Tibial nerve (tissue), 4 donors: ENCODE results near the gene CMIP. TPM values are rescaled to one million over a fixed set of nuclear protein-coding genes. Genes with fewer than 3 reads are reported as not detected.

ENCODE experiments used
- DNase-seq, 2 donors: peaks; one replicate each; pipeline ENCODE4 v3.0.0-alpha.2; 2019; ENCODE audit warnings: low spot score in 2 of 2
- H3K27ac ChIP-seq, 4 donors: fragments of 200-600 bp; sonication (generic) in 3 of 4; one replicate each; pipeline ENCODE4 v1.5.1; 2017 to 2019; ENCODE audit warnings: mild to moderate bottlenecking in 1 of 4
- H3K27me3 ChIP-seq, 2 donors: fragments of 200-600 bp; sonication (generic) in 1 of 2; one replicate each; pipeline versions ENCODE4 v1.5.1 to v1.6.0; 2017 to 2019
- H3K36me3 ChIP-seq, 3 donors: fragments of 200-600 bp; sonication (generic); one replicate each; pipeline ENCODE4 v1.5.1; 2018 to 2019
- H3K4me1 ChIP-seq, 4 donors: fragments of 200-600 bp; sonication (generic) in 3 of 4; one replicate each; pipeline ENCODE4 v1.5.1; 2017 to 2019
- H3K4me3 ChIP-seq, 4 donors: fragments of 200-600 bp; sonication (generic) in 3 of 4; one replicate each; pipeline ENCODE4 v1.5.1; 2017 to 2019; ENCODE audit warnings: mild to moderate bottlenecking in 1 of 4, moderate library complexity in 1 of 4
- H3K9me3 ChIP-seq, 4 donors: fragments of 200-600 bp; sonication (generic) in 3 of 4; one replicate each; pipeline ENCODE4 v1.5.1; 2017 to 2019
- EP300 ChIP-seq, 2 donors: sonication (generic); formaldehyde crosslinking; IDR thresholded peaks; one replicate each; pipeline ENCODE4 v1.6.1; 2017; ENCODE audit warnings: antibody characterized with exemption in 2 of 2, mild to moderate bottlenecking in 1 of 2
- POLR2A ChIP-seq, 2 donors: fragments of 450-650 bp; IDR thresholded peaks; one replicate each; pipeline ENCODE4 v1.6.1; 2017; ENCODE audit warnings: antibody characterized with exemption in 2 of 2, mild to moderate bottlenecking in 2 of 2, moderate library complexity in 2 of 2
- WGBS, 2 donors: methylation state at CpG; one replicate each; pipeline ENCODE4 v1.1.5; 2018; 5-methylcytosine and 5-hydroxymethylcytosine counted together
- total RNA-seq, 4 donors: library from RNA; depleted of rRNA; stranded (reverse); fragments of >200 nt; gene quantifications; one replicate each; pipeline ENCODE4 v1.1.0, GENCODE V29; 2016
- TF ChIP-seq, protein P1 (sequence below), 5 experiments: fragments of 200-600 bp in 3 of 5; fragments of 450-650 bp in 2 of 5; sonication (generic) in 3 of 5; IDR thresholded peaks; one replicate each; pipeline ENCODE4 v1.5.1; 2016 to 2019; ENCODE audit warnings: antibody characterized with exemption in 5 of 5, mild to moderate bottlenecking in 3 of 5, moderate library complexity in 2 of 5

The CMIP gene
- total RNA-seq, 4 donors from 2014 or later, result 28.2 to 48.8 (median 31.8) TPM

DNA sequence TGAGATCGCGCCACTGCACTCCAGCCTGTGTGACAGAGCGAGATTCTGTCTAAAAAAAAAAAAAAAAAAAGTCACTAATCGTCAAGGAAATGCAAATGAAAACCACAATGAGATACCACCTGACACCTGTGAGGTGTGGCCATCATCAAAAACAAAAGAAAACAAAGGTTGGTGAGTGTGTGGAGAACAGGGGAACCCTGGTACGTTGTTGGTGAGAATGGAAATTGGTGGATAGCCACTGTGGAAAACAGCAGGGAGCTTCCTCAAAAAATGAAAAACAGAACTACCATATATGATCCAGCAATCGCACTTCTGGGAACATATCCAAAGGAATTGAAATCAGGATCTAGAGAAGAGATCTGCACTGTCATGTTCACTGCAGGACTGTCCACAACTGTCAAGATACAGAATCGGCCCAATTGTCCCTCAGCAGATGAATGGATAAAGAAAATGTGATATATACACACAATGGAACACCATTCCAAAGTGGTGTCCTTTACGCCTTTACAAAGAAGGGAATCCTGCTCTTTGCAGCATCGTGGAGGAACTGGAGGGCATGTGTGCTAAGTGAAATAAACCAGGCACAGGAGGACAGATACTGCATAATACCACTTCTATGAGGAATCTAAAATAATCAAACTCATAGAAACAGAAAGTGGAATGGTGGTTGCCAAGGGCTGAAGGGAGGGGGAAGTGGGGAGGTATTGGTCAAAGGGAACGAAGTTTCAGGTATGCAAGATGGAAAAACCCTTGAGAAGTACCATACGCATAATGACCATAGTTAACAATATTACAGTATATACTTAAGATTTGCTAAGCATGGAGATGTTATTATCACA is 271.0 kb downstream of the CMIP start:
- peaks cover 0 to 2% (median 0%) of the 10 kb centered on the region in 3 donors for H3K36me3 ChIP-seq
- no peaks in the 10 kb centered on the region for H3K27me3 ChIP-seq
- WGBS, 2 donors, result 73 to 79% methylated on average over 11 of the region's 11 CpGs
- no peaks in the 10 kb centered on the region for H3K9me3 ChIP-seq
- DNase-seq, result no peak
- no peak overlapping the region for H3K27ac ChIP-seq
- TF ChIP-seq POLR2A (IDR thresholded peaks at IDR 0.05), result no peak
- TF ChIP-seq, protein P1, sequence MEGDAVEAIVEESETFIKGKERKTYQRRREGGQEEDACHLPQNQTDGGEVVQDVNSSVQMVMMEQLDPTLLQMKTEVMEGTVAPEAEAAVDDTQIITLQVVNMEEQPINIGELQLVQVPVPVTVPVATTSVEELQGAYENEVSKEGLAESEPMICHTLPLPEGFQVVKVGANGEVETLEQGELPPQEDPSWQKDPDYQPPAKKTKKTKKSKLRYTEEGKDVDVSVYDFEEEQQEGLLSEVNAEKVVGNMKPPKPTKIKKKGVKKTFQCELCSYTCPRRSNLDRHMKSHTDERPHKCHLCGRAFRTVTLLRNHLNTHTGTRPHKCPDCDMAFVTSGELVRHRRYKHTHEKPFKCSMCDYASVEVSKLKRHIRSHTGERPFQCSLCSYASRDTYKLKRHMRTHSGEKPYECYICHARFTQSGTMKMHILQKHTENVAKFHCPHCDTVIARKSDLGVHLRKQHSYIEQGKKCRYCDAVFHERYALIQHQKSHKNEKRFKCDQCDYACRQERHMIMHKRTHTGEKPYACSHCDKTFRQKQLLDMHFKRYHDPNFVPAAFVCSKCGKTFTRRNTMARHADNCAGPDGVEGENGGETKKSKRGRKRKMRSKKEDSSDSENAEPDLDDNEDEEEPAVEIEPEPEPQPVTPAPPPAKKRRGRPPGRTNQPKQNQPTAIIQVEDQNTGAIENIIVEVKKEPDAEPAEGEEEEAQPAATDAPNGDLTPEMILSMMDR (IDR thresholded peaks at IDR 0.05), result no peak
- no peak for TF ChIP-seq EP300 (IDR thresholded peaks at IDR 0.05)
- H3K4me1 ChIP-seq, result peaks cover 0 to 15% (median 2%) of the 10 kb centered on the region in 4 donors
- H3K4me3 ChIP-seq, result no peak overlapping the region

- Histone ChIP-seq H3K4me1 (peaks cover 0 to 8% (median 2%) of the 10 kb centered on the region in 4 donors), H3K4me3 (no peak overlapping the region), H3K27me3 (no peaks in the 10 kb centered on the region), H3K36me3 (no peaks in the 10 kb centered on the region), H3K9me3 (no peaks in the 10 kb centered on the region), H3K27ac (no peak overlapping the region)
- DNase-seq, result no peak
- TF ChIP-seq EP300 (IDR thresholded peaks at IDR 0.05) (no peak), POLR2A (IDR thresholded peaks at IDR 0.05) (no peak)
- TF ChIP-seq, protein P1 (IDR thresholded peaks at IDR 0.05), result no peak
- WGBS, 2 donors, result 83 to 88% methylated on average over 10 of the region's 10 CpGs
Observed at GRCh38 chr16:81716478-81717225, 272.0 kb downstream of the CMIP start.

DNA sequence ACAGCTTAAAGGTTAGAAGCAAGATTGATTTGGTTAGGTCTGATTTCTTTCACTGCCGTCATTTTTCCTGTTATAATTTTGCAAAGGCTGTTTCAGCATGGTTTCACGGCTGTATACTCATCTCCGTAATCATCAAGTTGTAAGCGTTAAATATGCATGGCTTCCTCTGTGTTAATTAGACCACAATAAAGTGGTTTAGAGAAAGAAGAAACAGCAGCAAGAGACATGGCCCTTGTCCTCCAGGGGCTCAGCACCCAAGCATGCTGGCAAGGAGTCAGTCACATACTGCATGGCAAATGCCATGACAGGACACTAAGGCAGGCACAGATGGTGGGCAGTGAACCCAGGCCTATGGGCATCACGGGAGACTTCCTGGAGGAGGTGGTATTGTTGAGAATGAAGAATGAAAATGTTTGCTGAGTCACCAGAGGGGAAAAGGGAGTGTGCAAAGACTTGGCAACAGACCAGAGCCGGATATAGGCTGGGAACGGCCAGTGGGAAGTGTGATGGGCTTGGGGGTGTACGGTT is 273.1 kb downstream of the CMIP start:
- 70 to 72% methylated on average over 8 of the region's 8 CpGs for WGBS, 2 donors
- no peak overlapping the region for H3K27ac ChIP-seq
- H3K36me3 ChIP-seq, result no peaks in the 10 kb centered on the region
- no peak overlapping the region for H3K4me3 ChIP-seq
- H3K27me3 ChIP-seq, result no peaks in the 10 kb centered on the region
- H3K9me3 ChIP-seq, result no peaks in the 10 kb centered on the region
- H3K4me1 ChIP-seq, result peaks cover 0 to 7% (median 2%) of the 10 kb centered on the region in 4 donors
- no peak for TF ChIP-seq POLR2A (IDR thresholded peaks at IDR 0.05)
- TF ChIP-seq, protein P1 (IDR thresholded peaks at IDR 0.05), result no peak
- TF ChIP-seq EP300 (IDR thresholded peaks at IDR 0.05), result no peak
- no peak for DNase-seq

GRCh38 chr16:81718637-81719036 is 274.0 kb downstream of the CMIP start:
- DNase-seq, result no peak
- 54 to 67% methylated on average over 5 of the region's 5 CpGs for WGBS, 2 donors
- no peak overlapping the region for H3K4me3 ChIP-seq
- TF ChIP-seq, protein P1 (IDR thresholded peaks at IDR 0.05), result no peak
- no peak for TF ChIP-seq POLR2A (IDR thresholded peaks at IDR 0.05)
- no peak for TF ChIP-seq EP300 (IDR thresholded peaks at IDR 0.05)
- H3K9me3 ChIP-seq, result no peaks in the 10 kb centered on the region
- no peaks in the 10 kb centered on the region for H3K27me3 ChIP-seq
- no peaks in the 10 kb centered on the region for H3K36me3 ChIP-seq
- no peak overlapping the region for H3K27ac ChIP-seq
- H3K4me1 ChIP-seq, result peaks cover 0 to 7% (median 2%) of the 10 kb centered on the region in 4 donors
